ENCODE data around the gene TCF12. TPM values are rescaled to one million over a fixed set of nuclear protein-coding genes. Genes with fewer than 3 reads are reported as not detected.
A peak's percentile ranks its signal among the peaks of the same experiment; 100 is the strongest.

Gene TCF12
- total RNA-seq, 1 donor from 2014 or later = 164 TPM

DNA sequence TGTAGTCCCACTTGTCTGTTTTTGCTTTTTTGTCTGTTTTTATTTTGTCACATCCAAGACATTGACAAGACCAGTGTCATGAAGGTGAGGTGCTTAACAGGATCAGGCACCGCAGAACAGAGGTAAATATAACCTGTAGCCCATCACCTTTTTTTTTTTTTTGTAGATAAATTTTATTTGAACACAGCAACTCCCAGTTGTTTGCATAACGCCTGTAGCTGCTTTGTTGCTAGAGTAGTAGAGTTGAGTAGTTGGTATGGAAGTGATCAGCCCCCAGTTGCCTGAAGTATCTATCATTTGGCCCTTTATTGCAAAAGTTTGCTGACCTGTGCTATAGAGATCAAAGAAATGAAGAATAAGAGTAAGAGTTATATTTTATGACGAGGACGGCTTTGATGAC, 135.0 kb downstream of the TCF12 start:
- H3K27me3 Mint-ChIP-seq (ENCODE audit: unreplicated experiment) = no peaks in the 10 kb centered on the region
- TF ChIP-seq, protein P1, sequence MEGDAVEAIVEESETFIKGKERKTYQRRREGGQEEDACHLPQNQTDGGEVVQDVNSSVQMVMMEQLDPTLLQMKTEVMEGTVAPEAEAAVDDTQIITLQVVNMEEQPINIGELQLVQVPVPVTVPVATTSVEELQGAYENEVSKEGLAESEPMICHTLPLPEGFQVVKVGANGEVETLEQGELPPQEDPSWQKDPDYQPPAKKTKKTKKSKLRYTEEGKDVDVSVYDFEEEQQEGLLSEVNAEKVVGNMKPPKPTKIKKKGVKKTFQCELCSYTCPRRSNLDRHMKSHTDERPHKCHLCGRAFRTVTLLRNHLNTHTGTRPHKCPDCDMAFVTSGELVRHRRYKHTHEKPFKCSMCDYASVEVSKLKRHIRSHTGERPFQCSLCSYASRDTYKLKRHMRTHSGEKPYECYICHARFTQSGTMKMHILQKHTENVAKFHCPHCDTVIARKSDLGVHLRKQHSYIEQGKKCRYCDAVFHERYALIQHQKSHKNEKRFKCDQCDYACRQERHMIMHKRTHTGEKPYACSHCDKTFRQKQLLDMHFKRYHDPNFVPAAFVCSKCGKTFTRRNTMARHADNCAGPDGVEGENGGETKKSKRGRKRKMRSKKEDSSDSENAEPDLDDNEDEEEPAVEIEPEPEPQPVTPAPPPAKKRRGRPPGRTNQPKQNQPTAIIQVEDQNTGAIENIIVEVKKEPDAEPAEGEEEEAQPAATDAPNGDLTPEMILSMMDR (IDR thresholded peaks at IDR 0.05) = no peak

DNA sequence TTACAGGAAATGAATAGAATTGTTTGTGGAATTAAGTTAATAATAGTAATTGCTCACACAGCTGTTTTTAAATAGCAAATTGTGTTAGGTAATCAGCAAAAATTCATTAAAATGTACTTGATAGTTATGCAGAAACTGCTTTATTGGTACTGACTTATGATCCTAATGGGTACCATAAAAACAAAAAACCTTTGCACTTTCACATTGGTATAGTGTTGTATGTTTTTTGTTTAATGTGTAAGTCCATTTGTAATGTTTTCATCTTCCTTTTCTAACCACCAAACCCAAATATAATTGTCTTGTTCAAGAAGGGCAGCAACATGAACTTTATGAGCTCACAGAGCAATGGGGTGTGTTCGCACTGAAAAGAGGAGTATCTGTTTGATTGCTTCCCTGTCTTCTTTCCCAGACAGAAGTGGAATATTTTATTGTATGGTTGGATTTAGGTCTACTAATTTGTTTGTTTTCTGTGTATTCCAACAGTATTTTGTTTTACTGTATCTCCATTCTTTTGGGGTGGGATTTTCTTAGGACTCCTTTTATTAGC, 135.8 kb downstream of the TCF12 start:
- Mint-ChIP-seq H3K36me3 (ENCODE audit: unreplicated experiment) (peaks cover 1% of the 10 kb centered on the region), H3K27me3 (ENCODE audit: unreplicated experiment) (no peaks in the 10 kb centered on the region), H3K27ac (ENCODE audit: unreplicated experiment) (no peak overlapping the region), H3K4me3 (ENCODE audit: unreplicated experiment) (no peak overlapping the region), H3K4me1 (ENCODE audit: unreplicated experiment) (peaks cover 63% of the 10 kb centered on the region), H3K9me3 (ENCODE audit: unreplicated experiment) (peaks cover 8% of the 10 kb centered on the region)
- no peak for DNase-seq (ENCODE audit: extremely low spot score, unreplicated experiment)
- TF ChIP-seq, protein P1 (IDR thresholded peaks at IDR 0.05) = no peak

More for the DNA sequence above, 135.0 kb downstream of the TCF12 start:
- no peak for DNase-seq (ENCODE audit: extremely low spot score, unreplicated experiment)
- Mint-ChIP-seq H3K36me3 (ENCODE audit: unreplicated experiment) (peaks cover 1% of the 10 kb centered on the region), H3K4me1 (ENCODE audit: unreplicated experiment) (peaks cover 63% of the 10 kb centered on the region), H3K9me3 (ENCODE audit: unreplicated experiment) (peaks cover 8% of the 10 kb centered on the region), H3K4me3 (ENCODE audit: unreplicated experiment) (no peak overlapping the region), H3K27ac (ENCODE audit: unreplicated experiment) (no peak overlapping the region)

DNA sequence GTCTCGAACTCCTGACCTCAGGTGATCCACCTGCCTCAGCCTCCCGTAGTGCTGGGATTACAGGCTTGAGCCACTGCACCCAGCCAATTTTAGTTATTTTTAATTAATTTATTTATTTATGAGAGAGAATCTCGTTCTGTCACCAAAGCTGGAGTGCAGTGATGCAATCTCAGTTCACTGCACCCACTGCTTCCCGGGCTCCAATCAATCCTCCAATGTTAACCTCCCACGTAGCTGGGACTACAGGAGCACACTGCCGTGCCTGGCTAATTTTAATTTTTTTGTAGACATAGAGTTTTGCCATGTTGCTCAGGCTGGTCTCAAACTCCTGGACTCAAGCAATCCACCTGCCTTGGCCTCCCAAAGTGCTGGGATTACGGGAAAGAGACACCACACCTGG, 137.9 kb downstream of the TCF12 start:
- DNase-seq (ENCODE audit: extremely low spot score, unreplicated experiment) = no peak
- TF ChIP-seq, protein P1 (IDR thresholded peaks at IDR 0.05) = no peak
- Mint-ChIP-seq H3K36me3 (ENCODE audit: unreplicated experiment) (peaks cover 1% of the 10 kb centered on the region), H3K4me1 (ENCODE audit: unreplicated experiment) (peaks cover 67% of the 10 kb centered on the region), H3K9me3 (ENCODE audit: unreplicated experiment) (peaks cover 8% of the 10 kb centered on the region), H3K4me3 (ENCODE audit: unreplicated experiment) (no peak overlapping the region), H3K27me3 (ENCODE audit: unreplicated experiment) (no peaks in the 10 kb centered on the region), H3K27ac (ENCODE audit: unreplicated experiment) (no peak overlapping the region)

DNA sequence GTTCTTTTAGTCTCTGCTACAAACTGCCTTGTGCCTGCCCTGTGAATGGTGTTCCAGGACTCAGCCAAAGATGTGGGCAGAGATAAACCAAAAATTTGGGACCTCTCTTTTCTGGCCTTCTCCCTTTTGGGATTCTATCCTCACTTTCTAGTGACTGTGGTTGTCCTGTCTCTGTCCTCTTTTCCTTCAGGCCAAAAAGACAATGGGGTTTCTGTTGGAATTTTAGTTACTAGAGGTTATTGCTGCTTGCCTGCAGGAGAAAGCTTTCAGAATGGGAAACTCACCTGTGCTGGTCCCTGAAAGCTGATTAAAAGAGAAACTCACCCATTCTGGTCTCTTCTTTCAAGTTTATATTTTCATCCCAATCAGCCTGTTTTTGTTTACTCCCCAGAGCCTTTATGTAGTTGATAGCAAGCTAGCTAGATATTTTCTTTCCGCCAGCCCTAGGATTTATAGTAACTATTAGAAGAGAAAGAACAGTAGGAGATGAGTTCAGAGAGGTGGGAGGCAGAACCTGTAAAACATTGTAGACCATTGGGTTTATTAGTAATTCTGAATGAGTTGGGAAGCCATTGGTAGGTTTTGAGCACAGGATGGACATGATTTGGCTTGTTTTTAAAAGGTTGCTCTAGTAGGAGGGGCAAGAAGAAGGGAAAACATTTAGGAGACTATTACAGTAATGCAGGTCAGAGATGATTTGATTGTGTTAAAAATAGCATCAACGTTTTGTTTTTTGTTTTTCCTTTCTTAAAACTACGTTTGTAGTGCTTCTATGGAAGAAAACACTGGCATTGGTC, 138.9 kb downstream of the TCF12 start:
- Mint-ChIP-seq H3K27me3 (ENCODE audit: unreplicated experiment) (no peaks in the 10 kb centered on the region), H3K36me3 (ENCODE audit: unreplicated experiment) (peaks cover 1% of the 10 kb centered on the region), H3K4me1 (ENCODE audit: unreplicated experiment) (peaks cover 72% of the 10 kb centered on the region), H3K9me3 (ENCODE audit: unreplicated experiment) (no peaks in the 10 kb centered on the region), H3K4me3 (ENCODE audit: unreplicated experiment) (no peak overlapping the region), H3K27ac (ENCODE audit: unreplicated experiment) (peak overlapping the region; percentile 13)
- no peak for DNase-seq (ENCODE audit: extremely low spot score, unreplicated experiment)
- TF ChIP-seq, protein P1 (IDR thresholded peaks at IDR 0.05) = no peak

DNA sequence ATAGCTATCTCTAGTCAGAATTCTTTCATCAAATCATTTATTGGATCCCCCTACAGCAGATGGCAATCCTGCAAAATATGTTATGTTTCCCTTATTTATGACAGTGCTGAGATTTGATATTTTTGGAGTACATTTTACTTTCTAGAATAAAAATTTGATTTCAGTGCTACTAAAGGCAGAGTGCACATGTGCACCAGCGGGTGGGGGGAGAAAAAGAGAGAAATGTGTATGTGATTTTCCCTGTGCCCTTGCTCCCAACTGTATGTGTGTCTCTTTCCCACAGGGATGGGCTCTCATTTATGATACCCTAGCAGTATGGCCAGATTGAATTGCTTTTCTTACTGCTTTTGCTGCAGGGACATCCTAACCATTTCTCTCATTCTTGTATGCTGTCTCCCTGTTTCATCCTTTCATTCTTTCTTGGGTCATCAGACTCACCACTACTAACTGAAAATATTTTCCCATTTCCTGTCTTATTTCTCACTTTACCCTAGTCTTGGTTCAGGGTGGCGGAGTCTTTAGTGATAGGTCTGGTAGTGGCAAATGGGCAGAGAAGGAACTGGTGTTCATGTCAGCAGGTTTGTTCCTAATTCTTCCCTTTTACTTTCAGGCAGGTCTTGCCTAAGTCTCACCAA, 140.7 kb downstream of the TCF12 start:
- TF ChIP-seq, protein P1 (IDR thresholded peaks at IDR 0.05) = no peak
- no peaks in the 10 kb centered on the region for H3K27me3 Mint-ChIP-seq (ENCODE audit: unreplicated experiment)
- H3K36me3 Mint-ChIP-seq (ENCODE audit: unreplicated experiment) = peaks cover 5% of the 10 kb centered on the region
- no peaks in the 10 kb centered on the region for H3K9me3 Mint-ChIP-seq (ENCODE audit: unreplicated experiment)
- H3K4me1 Mint-ChIP-seq (ENCODE audit: unreplicated experiment) = peaks cover 69% of the 10 kb centered on the region
- no peak overlapping the region for H3K4me3 Mint-ChIP-seq (ENCODE audit: unreplicated experiment)
- H3K27ac Mint-ChIP-seq (ENCODE audit: unreplicated experiment) = peak overlapping the region; percentile 53
- DNase-seq (ENCODE audit: extremely low spot score, unreplicated experiment) = no peak

Measured in osteocyte (in vitro differentiated cells).